ENCODE measurements around the gene HBS1L.

- TF ChIP-seq EZH2 (IDR thresholded peaks at IDR 0.05; ENCODE audit: low read length) (no peak), CTCF (optimal IDR thresholded peaks at IDR 0.05 in 1 of 3, IDR thresholded peaks at IDR 0.05 in 1 of 3, conservative IDR thresholded peaks at IDR 0.05 in 1 of 3; ENCODE audit: extremely low read depth in 1 of 3, insufficient read depth in 2 of 3, low read length in 3 of 3) (no peak)
Observed at GRCh38 chr6:134990262-134990661, 64.4 kb downstream of the HBS1L start.

All from keratinocyte (primary cell).